Panc1 (cell line): ENCODE data around the gene FBRS. TPM values are rescaled to one million over a fixed set of nuclear protein-coding genes. Genes with fewer than 3 reads are reported as not detected.
A peak's percentile ranks its signal among the peaks of the same experiment; 100 is the strongest.

ENCODE experiments used
- ATAC-seq: fragments of 200-7000 bp; cut with Tn5 transposase; 2 replicates; pipeline ENCODE4 v1.9.1; 2020; ENCODE audit warnings: mild to moderate bottlenecking, moderate library complexity
- BruUV-seq: library from RNA; stranded (reverse); fragments of 400-500 nt; replicated peaks from 2 replicates; lab custom pipeline; 2021; lab: Mats Ljungman, UMichigan
- CTCF ChIA-PET: fragments of 300-600 bp; sonication (Branson Sonifier 250); formaldehyde crosslinking; loops from one replicate; lab custom pipeline; 2022; ENCODE audit warnings: antibody characterized with exemption; lab: Charles Lee
- POLR2A ChIA-PET: fragments of 300-600 bp; sonication (Branson Sonifier 250); formaldehyde crosslinking; loops from one replicate; lab custom pipeline; 2022; ENCODE audit warnings: antibody characterized with exemption; lab: Charles Lee
- DNase-seq: peaks from one replicate; pipeline ENCODE4 v3.0.0-alpha.2; 2010; ENCODE audit warnings: low read depth, low spot score
- H3K27ac ChIP-seq: 2 replicates; pipeline ENCODE4 v1.5.1; 2011; ENCODE audit warnings: mild to moderate bottlenecking, low read length, inconsistent platforms
- H3K27me3 ChIP-seq: fragments of 200-500 bp; sonication (Bioruptor generic); 2 replicates; pipeline ENCODE4 v1.6.0; 2014; ENCODE audit warnings: low read length, inconsistent platforms; ENCODE audit not compliant: control insufficient read depth, insufficient read depth
- H3K36me3 ChIP-seq: fragments of 200-500 bp; sonication (Bioruptor generic); 2 replicates; pipeline ENCODE4 v1.5.1; 2014; ENCODE audit warnings: inconsistent platforms, mild to moderate bottlenecking, low read length, moderate library complexity; ENCODE audit not compliant: control insufficient read depth, insufficient read depth
- H3K4me1 ChIP-seq: 2 replicates; pipeline ENCODE4 v1.5.1; 2011; ENCODE audit warnings: inconsistent platforms, mild to moderate bottlenecking, low read length, moderate library complexity; ENCODE audit not compliant: control insufficient read depth, insufficient read depth
- H3K4me3 ChIP-seq, 2 experiments: 2 replicates each; pipeline ENCODE4 v1.5.1; 2011 to 2012; ENCODE audit warnings: low read depth in 2 of 2, low read length in 2 of 2, mild to moderate bottlenecking in 2 of 2, inconsistent platforms in 1 of 2, moderate library complexity in 1 of 2
- H3K9me3 ChIP-seq: fragments of 200-500 bp; sonication (Bioruptor generic); 2 replicates; pipeline ENCODE4 v1.5.1; 2014; ENCODE audit warnings: low read depth, mild to moderate bottlenecking, inconsistent platforms, low read length, moderate library complexity; ENCODE audit not compliant: control insufficient read depth, insufficient read depth
- CTCF ChIP-seq: fragments of 450-650 bp; IDR thresholded peaks from 2 replicates; pipeline ENCODE4 v1.5.1; 2017; ENCODE audit warnings: mild to moderate bottlenecking
- POLR2AphosphoS5 ChIP-seq: IDR thresholded peaks from 2 replicates; pipeline ENCODE4 v1.6.1; 2012; ENCODE audit warnings: mild to moderate bottlenecking, low read depth, low read length, moderate library complexity
- REST ChIP-seq, 2 experiments: IDR thresholded peaks; 2 replicates each; pipeline ENCODE4 v1.6.1; 2011 to 2012; ENCODE audit warnings: low read depth in 2 of 2, control low read depth in 1 of 2, low read length in 1 of 2, mild to moderate bottlenecking in 1 of 2, moderate library complexity in 1 of 2; ENCODE audit not compliant: insufficient read depth in 1 of 2
- SIN3A ChIP-seq: IDR thresholded peaks from 2 replicates; pipeline ENCODE4 v1.6.1; 2012; ENCODE audit warnings: low read depth, mild to moderate bottlenecking, low read length, moderate library complexity, borderline replicate concordance; ENCODE audit not compliant: insufficient read depth
- TCF7L2 ChIP-seq: IDR thresholded peaks from 2 replicates; pipeline ENCODE4 v1.6.1; 2011; ENCODE audit warnings: mild to moderate bottlenecking, low read depth, low read length, inconsistent platforms
- in situ Hi-C: cut with HindIII; loops from 2 replicates; pipeline ENCODE4 v1.10.0; 2016; ENCODE audit warnings: low sequenced_read_pairs, low pct_unique_long_range_greater_than_20kb
- intact Hi-C: fragments of 100-400 bp; cut with micrococcal nuclease; formaldehyde crosslinking; loops from one replicate; pipeline ENCODE4 v1.10.0; 2022; ENCODE audit not compliant: unreplicated experiment
- total RNA-seq: library from RNA; stranded (reverse); gene quantifications from one replicate; pipeline ENCODE4 v1.2.1, GENCODE V29; 2021; ENCODE audit not compliant: unreplicated experiment

FBRS gene
- total RNA-seq, 1 experiment from 2014 or later = 103 TPM

GRCh38 chr16:30650369-30651123, 7.7 kb upstream of the FBRS start, which contains the start of gene PRR14:
Gene PRR14, plus strand, starts transcription at chr16:30650960. Its CDS starts 686 bp downstream, at chr16:30651646.
- intact Hi-C loops = no loop called here
- peaks cover 7% of the 10 kb centered on the region; the same call in 1 of the 2 replicates for H3K4me1 ChIP-seq
- ChIA-PET CTCF (interaction anchor here (0.6 to 1.0 kb wide), 3 partner anchors 8 to 115 kb away, joined by 3 to 6 read pairs (median 4); no protein-coding TSS in a partner anchor), POLR2A (interaction anchor here (0.6 kb wide), 2 partner anchors 171 to 1815 kb away, joined by 5 read pairs; no protein-coding TSS in a partner anchor)
- H3K27ac ChIP-seq = peak within 1 kb of the TSS; percentile 91
- in situ Hi-C loops = no loop called here
- peak within 1 kb of the TSS; percentile 87 to 100 for H3K4me3 ChIP-seq
- DNase-seq = peak; percentile 93
- ATAC-seq = peak; percentile 94
- BruUV-seq = no TSS peak
- H3K36me3 ChIP-seq = peaks cover 2% of the 10 kb centered on the region; the same call in 1 of the 2 replicates
- H3K27me3 ChIP-seq = no peaks in the 10 kb centered on the region
- H3K9me3 ChIP-seq = no peaks in the 10 kb centered on the region
- TF ChIP-seq POLR2AphosphoS5 = peak; percentile 32; the same call in 1 of the 2 replicates
- TF ChIP-seq SIN3A = no peak
- TF ChIP-seq REST (IDR thresholded peaks at IDR 0.05; ENCODE audit: insufficient read depth in 1 of 2, low read depth in 2 of 2, low read length in 1 of 2) = no peak
- TF ChIP-seq CTCF = no peak
- peak; percentile 42; the same call in 1 of the 2 replicates for TF ChIP-seq TCF7L2

GRCh38 chr16:30651124-30652004, 6.9 kb upstream of the FBRS start:
- no peaks in the 10 kb centered on the region for H3K27me3 ChIP-seq
- POLR2A ChIA-PET = no interaction called here
- peaks cover 6% of the 10 kb centered on the region; the same call in 1 of the 2 replicates for H3K36me3 ChIP-seq
- H3K4me1 ChIP-seq = peaks cover 7% of the 10 kb centered on the region; the same call in 1 of the 2 replicates
- no peaks in the 10 kb centered on the region for H3K9me3 ChIP-seq
- ATAC-seq (peak; percentile 85), DNase-seq (no peak)
- in situ Hi-C loops (no loop called here), intact Hi-C loops (no loop called here)
- CTCF ChIA-PET = interaction anchor here (0.6 to 1.0 kb wide), 2 partner anchors 7 to 115 kb away, joined by 3 to 4 read pairs; no protein-coding TSS in a partner anchor
- peak overlapping the region; percentile 91 for H3K27ac ChIP-seq
- H3K4me3 ChIP-seq = peak overlapping the region; percentile 87 to 100
- TF ChIP-seq TCF7L2 (no peak), CTCF (peak; percentile 93)
- no TSS peak for BruUV-seq
